Right lobe of liver (tissue), 4 donors: ENCODE measurements around the gene RAB11B.
"Not testable (repeated sequence)": the region's sequence is repeated elsewhere in the genome, so short reads cannot be mapped to it uniquely, and the experiment has no call there.

Experiments
- POLR2A ChIP-seq: fragments of 450-650 bp; IDR thresholded peaks from one replicate; pipeline ENCODE4 v1.6.1; 2017; ENCODE audit warnings: antibody characterized with exemption, mild to moderate bottlenecking
- TF ChIP-seq, protein P1 (sequence below), 4 donors: fragments of 200-600 bp in 3 of 4; fragments of 450-650 bp in 1 of 4; IDR thresholded peaks; one replicate each; pipeline versions ENCODE4 v1.5.1 to v1.8.0; 2016 to 2022; ENCODE audit warnings: antibody characterized with exemption in 4 of 4, mild to moderate bottlenecking in 2 of 4
- donor health status: DM: no; HTN: no; CAD: no.
- donor health status: DM: no; HTN: no; CAD: no.
- donor health status: DM: no; HTN: yes; CAD: no.

DNA sequence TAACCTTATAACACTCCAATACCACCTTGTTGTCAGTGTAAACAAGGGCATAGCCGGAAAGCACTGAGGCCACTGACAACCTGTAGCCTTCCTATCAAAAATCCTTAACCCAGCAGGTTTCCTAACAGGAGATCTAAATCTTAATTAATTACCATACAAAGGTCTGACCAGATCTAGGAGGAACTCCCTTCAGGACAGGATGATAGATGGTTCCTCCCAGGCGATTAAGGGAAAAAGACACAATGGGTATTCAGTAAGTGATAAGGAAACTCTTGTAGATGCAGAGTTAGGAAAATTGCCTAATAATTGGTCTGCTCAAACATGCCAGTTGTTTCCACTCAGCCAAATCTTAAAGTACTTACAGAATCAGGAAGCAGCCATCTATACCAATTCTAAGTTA is 5.1 kb upstream of the RAB11B start:
- not testable (repeated sequence) for TF ChIP-seq POLR2A
- TF ChIP-seq, protein P1, sequence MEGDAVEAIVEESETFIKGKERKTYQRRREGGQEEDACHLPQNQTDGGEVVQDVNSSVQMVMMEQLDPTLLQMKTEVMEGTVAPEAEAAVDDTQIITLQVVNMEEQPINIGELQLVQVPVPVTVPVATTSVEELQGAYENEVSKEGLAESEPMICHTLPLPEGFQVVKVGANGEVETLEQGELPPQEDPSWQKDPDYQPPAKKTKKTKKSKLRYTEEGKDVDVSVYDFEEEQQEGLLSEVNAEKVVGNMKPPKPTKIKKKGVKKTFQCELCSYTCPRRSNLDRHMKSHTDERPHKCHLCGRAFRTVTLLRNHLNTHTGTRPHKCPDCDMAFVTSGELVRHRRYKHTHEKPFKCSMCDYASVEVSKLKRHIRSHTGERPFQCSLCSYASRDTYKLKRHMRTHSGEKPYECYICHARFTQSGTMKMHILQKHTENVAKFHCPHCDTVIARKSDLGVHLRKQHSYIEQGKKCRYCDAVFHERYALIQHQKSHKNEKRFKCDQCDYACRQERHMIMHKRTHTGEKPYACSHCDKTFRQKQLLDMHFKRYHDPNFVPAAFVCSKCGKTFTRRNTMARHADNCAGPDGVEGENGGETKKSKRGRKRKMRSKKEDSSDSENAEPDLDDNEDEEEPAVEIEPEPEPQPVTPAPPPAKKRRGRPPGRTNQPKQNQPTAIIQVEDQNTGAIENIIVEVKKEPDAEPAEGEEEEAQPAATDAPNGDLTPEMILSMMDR (IDR thresholded peaks at IDR 0.05) = not testable (repeated sequence)
